GM19238 (cell line): Measurements from ENCODE around the gene RREB1.

Source experiments
- DNase-seq: peaks from one replicate; pipeline ENCODE4 v3.0.0; 2011; ENCODE audit warnings: low spot score; ENCODE audit not compliant: insufficient read length

Gene RREB1

GRCh38 chr6:7222197-7222596 lies 114.4 kb downstream of the RREB1 start:
- no peak for DNase-seq

GRCh38 chr6:7224731-7225130 lies 117.0 kb downstream of the RREB1 start:
- DNase-seq = no peak

GRCh38 chr6:7228662-7229375 lies 121.1 kb downstream of the RREB1 start:
- DNase-seq = no peak

GRCh38 chr6:7229376-7230326 lies 121.9 kb downstream of the RREB1 start:
- DNase-seq = no peak

- DNase-seq = no peak
Observed at GRCh38 chr6:7230327-7230691, 122.5 kb downstream of the RREB1 start.

- DNase-seq = no peak
Observed at GRCh38 chr6:7230956-7231713, 123.4 kb downstream of the RREB1 start.

- no peak for DNase-seq
Observed at GRCh38 chr6:7232351-7232750, 124.6 kb downstream of the RREB1 start.

GRCh38 chr6:7234547-7234946 lies 126.8 kb downstream of the RREB1 start:
- no peak for DNase-seq

- DNase-seq = no peak
Observed at GRCh38 chr6:7235712-7236305, 128.0 kb downstream of the RREB1 start.

- no peak for DNase-seq
Observed at GRCh38 chr6:7236306-7237209, 128.8 kb downstream of the RREB1 start.

- no peak for DNase-seq
Observed at GRCh38 chr6:7237653-7238188, 130.0 kb downstream of the RREB1 start.

- DNase-seq = no peak
Observed at GRCh38 chr6:7238526-7238899, 130.8 kb downstream of the RREB1 start.

GRCh38 chr6:7238900-7239589 lies 131.3 kb downstream of the RREB1 start:
- peak; percentile 65 for DNase-seq

GRCh38 chr6:7239590-7239948 lies 131.8 kb downstream of the RREB1 start:
- no peak for DNase-seq

- no peak for DNase-seq
Observed at GRCh38 chr6:7240351-7240750, 132.6 kb downstream of the RREB1 start.

GRCh38 chr6:7241160-7241559 lies 133.4 kb downstream of the RREB1 start:
- DNase-seq = no peak

- DNase-seq = no peak
Observed at GRCh38 chr6:7241709-7242645, 134.2 kb downstream of the RREB1 start.

- no peak for DNase-seq
Observed at GRCh38 chr6:7242835-7243178, 135.0 kb downstream of the RREB1 start.
